Naive thymus-derived CD4-positive, alpha-beta T cell (primary cell): Measurements from ENCODE around the gene PNPLA5. TPM values are rescaled to one million over a fixed set of nuclear protein-coding genes. Genes with fewer than 3 reads are reported as not detected.
"Not testable (repeated sequence)": the region's sequence is repeated elsewhere in the genome, so short reads cannot be mapped to it uniquely, and the experiment has no call there.

Source experiments
- ATAC-seq: fragments of 150-1000 bp; cut with Tn5 transposase; 2 replicates; pipeline ENCODE4 v1.10.0; 2021; ENCODE audit warnings: mild to moderate bottlenecking, moderate library complexity
- CTCF ChIA-PET: fragments of 350-600 bp; sonication (Branson Sonifier 250); formaldehyde crosslinking; loops from one replicate; lab custom pipeline; 2021; ENCODE audit warnings: antibody characterized with exemption; lab: Charles Lee
- POLR2A ChIA-PET: fragments of 350-600 bp; sonication (Branson Sonifier 250); formaldehyde crosslinking; loops from one replicate; lab custom pipeline; 2021; ENCODE audit warnings: antibody characterized with exemption, inconsistent platforms; lab: Charles Lee
- DNase-seq, 9 donors: peaks; one replicate each; pipeline versions ENCODE4 v3.0.0 to v3.0.0-alpha.2; 2020 to 2022; ENCODE audit warnings: mixed read lengths in 1 of 9
- H3K27ac ChIP-seq: one replicate; pipeline ENCODE4 v1.7.0; 2013; ENCODE audit warnings: mild to moderate bottlenecking, low read depth, low read length, moderate library complexity
- H3K27me3 ChIP-seq, 2 donors: one replicate each; pipeline ENCODE4 v1.7.0; 2013; ENCODE audit warnings: low read length in 2 of 2, mild to moderate bottlenecking in 2 of 2, moderate library complexity in 2 of 2; ENCODE audit not compliant: control insufficient read depth in 2 of 2, insufficient read depth in 2 of 2
- H3K36me3 ChIP-seq, 3 experiments: 1 replicate in 2 of 3; 2 replicates in 1 of 3; pipeline ENCODE4 v1.7.0; 2013; ENCODE audit warnings: low read length in 3 of 3, mild to moderate bottlenecking in 3 of 3, moderate library complexity in 1 of 3; ENCODE audit not compliant: insufficient read depth in 3 of 3, control insufficient read depth in 2 of 3
- H3K4me1 ChIP-seq, 2 donors: one replicate each; pipeline ENCODE4 v1.7.0; 2013; ENCODE audit warnings: low read length in 2 of 2, mild to moderate bottlenecking in 2 of 2, moderate library complexity in 1 of 2; ENCODE audit not compliant: control insufficient read depth in 2 of 2, insufficient read depth in 2 of 2
- H3K4me3 ChIP-seq: 2 replicates; pipeline ENCODE4 v1.7.0; 2013; ENCODE audit warnings: mild to moderate bottlenecking, low read length
- H3K9me3 ChIP-seq, 3 experiments: 1 replicate in 2 of 3; 2 replicates in 1 of 3; pipeline ENCODE4 v1.7.0; 2013; ENCODE audit warnings: low read length in 3 of 3; ENCODE audit not compliant: control insufficient read depth in 2 of 3
- H3K27ac Mint-ChIP-seq, 9 donors: one replicate each; pipeline ENCODE4 v1.8.0; 2020 to 2022; ENCODE audit warnings: mixed read lengths in 9 of 9, mild to moderate bottlenecking in 8 of 9, moderate library complexity in 5 of 9, inconsistent platforms in 2 of 9
- H3K27me3 Mint-ChIP-seq, 5 donors: one replicate each; pipeline ENCODE4 v1.8.0; 2021 to 2022; ENCODE audit warnings: mixed read lengths in 5 of 5, mild to moderate bottlenecking in 1 of 5
- H3K36me3 Mint-ChIP-seq, 5 donors: one replicate each; pipeline ENCODE4 v1.8.0; 2020 to 2022; ENCODE audit warnings: mixed read lengths in 5 of 5, mild to moderate bottlenecking in 3 of 5, inconsistent platforms in 1 of 5
- H3K4me1 Mint-ChIP-seq, 7 donors: one replicate each; pipeline ENCODE4 v1.8.0; 2020 to 2022; ENCODE audit warnings: mixed read lengths in 7 of 7, mild to moderate bottlenecking in 3 of 7, inconsistent platforms in 1 of 7
- H3K4me3 Mint-ChIP-seq, 10 donors: one replicate each; pipeline ENCODE4 v1.8.0; 2020 to 2022; ENCODE audit warnings: mild to moderate bottlenecking in 10 of 10, mixed read lengths in 10 of 10, moderate library complexity in 6 of 10, inconsistent platforms in 2 of 10
- H3K9me3 Mint-ChIP-seq, 11 donors: one replicate each; pipeline ENCODE4 v1.8.0; 2020 to 2022; ENCODE audit warnings: mixed read lengths in 11 of 11, mild to moderate bottlenecking in 4 of 11, inconsistent platforms in 1 of 11, moderate library complexity in 1 of 11
- intact Hi-C, 2 donors: fragments of 100-400 bp; cut with micrococcal nuclease; formaldehyde crosslinking; loops; one replicate each; pipeline ENCODE4 v1.15.1; 2023
- polyA plus RNA-seq, 2 donors: library from polyadenylated mRNA; unstranded; fragments of 300-500 nt; fragmentation: Illumina TruSeq; gene quantifications; one replicate each; pipeline ENCODE4 v1.2.3, GENCODE V29; 2021
- total RNA-seq, 6 experiments: library from RNA in 5 of 6; stranded (reverse) in 5 of 6; gene quantifications; 1 replicate in 5 of 6; 2 replicates in 1 of 6; pipeline ENCODE4 v1.2.3 and lab custom pipeline; 2021 to 2026

Gene PNPLA5
- total and polyA plus RNA-seq, 7 experiments from 2014 or later, result not detected

GRCh38 chr22:43905681-43906080 lies 13.9 kb upstream of the PNPLA5 start:
- Histone ChIP-seq H3K4me1 (no peaks in the 10 kb centered on the region), H3K27ac (no peak overlapping the region), H3K9me3 (no peaks in the 10 kb centered on the region), H3K4me3 (no peak overlapping the region), H3K36me3 (no peaks in the 10 kb centered on the region), H3K27me3 (no peaks in the 10 kb centered on the region)
- Mint-ChIP-seq H3K27me3 (peaks cover 0 to 24% (median 2%) of the 10 kb centered on the region in 5 donors), H3K27ac (no peak overlapping the region), H3K4me3 (no peak overlapping the region), H3K4me1 (peaks cover 0 to 4% (median 0%) of the 10 kb centered on the region in 7 donors), H3K9me3 (no peaks in the 10 kb centered on the region), H3K36me3 (no peaks in the 10 kb centered on the region)
- CTCF ChIA-PET, result no interaction called here
- POLR2A ChIA-PET, result no interaction called here
- ATAC-seq (no peak), DNase-seq (no peak)
- intact Hi-C loops, result no loop called here

- H3K27ac ChIP-seq, CTCF ChIA-PET, H3K4me3 Mint-ChIP-seq, H3K4me3 ChIP-seq, H3K9me3 ChIP-seq, H3K27ac Mint-ChIP-seq, intact Hi-C loops, H3K36me3 Mint-ChIP-seq, H3K36me3 ChIP-seq, POLR2A ChIA-PET, H3K4me1 Mint-ChIP-seq, ATAC-seq, H3K27me3 ChIP-seq, H3K9me3 Mint-ChIP-seq, H3K4me1 ChIP-seq: not testable (repeated sequence)
- DNase-seq, result peak in 1 of 9 donors; percentile 28
- H3K27me3 Mint-ChIP-seq, result peaks cover 0 to 21% (median 0%) of the 10 kb centered on the region in 5 donors
These were observed 12.6 kb upstream of the PNPLA5 start for GRCh38 chr22:43904412-43904811.

GRCh38 chr22:43903033-43903432 lies 11.2 kb upstream of the PNPLA5 start:
- intact Hi-C loops, H3K9me3 Mint-ChIP-seq, H3K9me3 ChIP-seq, DNase-seq, H3K4me1 ChIP-seq, H3K4me3 Mint-ChIP-seq, H3K36me3 Mint-ChIP-seq, H3K36me3 ChIP-seq, H3K4me3 ChIP-seq, ATAC-seq, H3K27ac ChIP-seq, H3K27me3 ChIP-seq, CTCF ChIA-PET, POLR2A ChIA-PET, H3K27ac Mint-ChIP-seq, H3K4me1 Mint-ChIP-seq: not testable (repeated sequence)
- peaks cover 0 to 20% (median 0%) of the 10 kb centered on the region in 5 donors for H3K27me3 Mint-ChIP-seq

- H3K27ac Mint-ChIP-seq, result no peak overlapping the region
- no peak for ATAC-seq
- CTCF ChIA-PET, result no interaction called here
These were observed 10.3 kb upstream of the PNPLA5 start for GRCh38 chr22:43901976-43902643.

GRCh38 chr22:43900206-43900605 lies 8.4 kb upstream of the PNPLA5 start:
- Mint-ChIP-seq H3K27ac (no peak overlapping the region), H3K9me3 (no peaks in the 10 kb centered on the region), H3K4me3 (no peak overlapping the region), H3K27me3 (peaks cover 0 to 14% (median 2%) of the 10 kb centered on the region in 5 donors), H3K4me1 (peaks cover 0 to 4% (median 0%) of the 10 kb centered on the region in 7 donors), H3K36me3 (no peaks in the 10 kb centered on the region)
- Histone ChIP-seq H3K27me3 (no peaks in the 10 kb centered on the region), H3K4me3 (no peak overlapping the region), H3K36me3 (no peaks in the 10 kb centered on the region), H3K4me1 (no peaks in the 10 kb centered on the region), H3K27ac (no peak overlapping the region), H3K9me3 (no peaks in the 10 kb centered on the region)
- POLR2A ChIA-PET, result no interaction called here
- DNase-seq (no peak), ATAC-seq (no peak)
- intact Hi-C loops, result no loop called here
- CTCF ChIA-PET, result no interaction called here

More at GRCh38 chr22:43901976-43902643, 10.3 kb upstream of the PNPLA5 start:
- POLR2A ChIA-PET, result no interaction called here
- no peak overlapping the region for H3K4me3 ChIP-seq
- no peaks in the 10 kb centered on the region for H3K9me3 ChIP-seq
- no peak overlapping the region for H3K27ac ChIP-seq
- Mint-ChIP-seq H3K36me3 (no peaks in the 10 kb centered on the region), H3K27me3 (peaks cover 0 to 19% (median 0%) of the 10 kb centered on the region in 5 donors), H3K4me1 (peaks cover 0 to 4% (median 0%) of the 10 kb centered on the region in 7 donors), H3K4me3 (no peak overlapping the region), H3K9me3 (no peaks in the 10 kb centered on the region)
- intact Hi-C loops, result no loop called here
- no peaks in the 10 kb centered on the region for H3K4me1 ChIP-seq
- DNase-seq, result no peak
- H3K27me3 ChIP-seq, result no peaks in the 10 kb centered on the region
- no peaks in the 10 kb centered on the region for H3K36me3 ChIP-seq

GRCh38 chr22:43897751-43898261 lies 6.0 kb upstream of the PNPLA5 start:
- H3K4me1 Mint-ChIP-seq, result no peaks in the 10 kb centered on the region
- H3K4me3 Mint-ChIP-seq, result no peak overlapping the region

More at GRCh38 chr22:43897751-43898261, 6.0 kb upstream of the PNPLA5 start:
- Mint-ChIP-seq H3K9me3 (no peaks in the 10 kb centered on the region), H3K27ac (no peak overlapping the region), H3K36me3 (no peaks in the 10 kb centered on the region), H3K27me3 (peaks cover 0 to 23% (median 10%) of the 10 kb centered on the region in 5 donors)
- H3K4me3 ChIP-seq, result no peak overlapping the region
- no peaks in the 10 kb centered on the region for H3K27me3 ChIP-seq
- DNase-seq, result no peak
- no peak for ATAC-seq
- CTCF ChIA-PET, result no interaction called here
- intact Hi-C loops, result no loop called here
- no peaks in the 10 kb centered on the region for H3K9me3 ChIP-seq
- no peaks in the 10 kb centered on the region for H3K4me1 ChIP-seq
- H3K36me3 ChIP-seq, result no peaks in the 10 kb centered on the region
- POLR2A ChIA-PET, result no interaction called here
- no peak overlapping the region for H3K27ac ChIP-seq
